GM21786 (cell line): ENCODE measurements around the gene LRRC19.

Experiments used
- ATAC-seq: cut with Tn5 transposase; IDR thresholded peaks from one replicate; pipeline ENCODE4 v1.9.1; 2021; ENCODE audit not compliant: unreplicated experiment

LRRC19 gene, protein sequence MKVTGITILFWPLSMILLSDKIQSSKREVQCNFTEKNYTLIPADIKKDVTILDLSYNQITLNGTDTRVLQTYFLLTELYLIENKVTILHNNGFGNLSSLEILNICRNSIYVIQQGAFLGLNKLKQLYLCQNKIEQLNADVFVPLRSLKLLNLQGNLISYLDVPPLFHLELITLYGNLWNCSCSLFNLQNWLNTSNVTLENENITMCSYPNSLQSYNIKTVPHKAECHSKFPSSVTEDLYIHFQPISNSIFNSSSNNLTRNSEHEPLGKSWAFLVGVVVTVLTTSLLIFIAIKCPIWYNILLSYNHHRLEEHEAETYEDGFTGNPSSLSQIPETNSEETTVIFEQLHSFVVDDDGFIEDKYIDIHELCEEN

DNA sequence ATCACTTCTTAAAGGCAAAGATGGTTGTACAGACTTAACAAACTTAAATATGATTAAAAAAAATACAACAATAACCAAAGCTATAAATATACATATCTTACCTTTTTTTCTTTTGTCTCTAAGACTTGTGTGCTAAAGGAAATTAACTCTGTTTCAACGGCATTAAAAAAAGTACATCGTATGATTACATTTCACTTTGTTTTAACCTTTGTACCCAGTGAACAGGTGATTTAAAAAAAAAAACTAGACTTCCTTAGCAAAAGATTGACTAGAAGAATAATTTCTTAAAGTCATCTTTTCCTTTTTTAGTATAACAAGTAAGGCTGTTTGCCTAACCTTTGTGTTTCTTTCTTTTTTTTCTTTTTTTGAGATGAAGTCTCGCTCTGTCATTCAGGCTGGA lies at the start of gene LRRC19:
TSS of gene LRRC19 (minus strand) at position 182 of the 400 bp plus-strand sequence. CDS start 5,978 bp downstream, outside the sequence.
- ATAC-seq = no peak

DNA sequence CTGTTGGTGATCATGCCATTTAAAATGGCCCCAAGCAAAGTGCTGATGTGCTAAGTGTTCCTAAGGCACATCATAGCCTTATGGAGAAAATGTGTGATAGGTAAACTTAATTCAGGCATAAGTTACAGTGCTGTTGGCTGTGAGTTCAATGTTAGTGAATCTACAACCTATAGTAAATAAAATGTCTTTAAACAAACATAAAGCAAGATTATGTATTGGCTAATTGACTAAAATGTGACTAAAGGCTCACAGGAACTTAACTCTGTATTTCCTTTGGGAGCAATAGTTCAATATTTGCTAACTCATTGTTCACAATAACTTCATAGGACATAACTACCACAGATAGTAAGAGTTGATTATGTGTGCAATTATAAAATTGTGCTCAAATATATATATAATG lies 49.4 kb upstream of the LRRC19 start:
- no peak for ATAC-seq

DNA sequence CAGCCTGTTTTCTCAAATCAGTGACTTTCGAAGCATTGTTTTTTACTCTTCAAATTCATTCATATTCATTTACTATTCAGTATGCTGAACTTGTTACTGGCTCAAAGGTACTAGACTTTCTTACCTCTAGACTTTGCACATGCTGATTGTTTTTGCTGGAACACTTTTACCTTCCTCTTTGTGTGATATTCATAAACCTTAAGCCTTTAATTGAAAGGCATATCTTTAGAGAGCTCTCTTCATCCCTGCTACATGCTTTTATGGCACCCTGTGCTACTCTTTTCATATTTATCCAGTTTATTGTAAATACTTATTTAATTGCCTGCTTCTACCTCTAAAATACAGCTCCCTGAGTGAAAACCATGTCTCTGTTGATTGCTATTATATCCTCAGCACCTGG lies 48.7 kb upstream of the LRRC19 start:
- ATAC-seq = no peak

DNA sequence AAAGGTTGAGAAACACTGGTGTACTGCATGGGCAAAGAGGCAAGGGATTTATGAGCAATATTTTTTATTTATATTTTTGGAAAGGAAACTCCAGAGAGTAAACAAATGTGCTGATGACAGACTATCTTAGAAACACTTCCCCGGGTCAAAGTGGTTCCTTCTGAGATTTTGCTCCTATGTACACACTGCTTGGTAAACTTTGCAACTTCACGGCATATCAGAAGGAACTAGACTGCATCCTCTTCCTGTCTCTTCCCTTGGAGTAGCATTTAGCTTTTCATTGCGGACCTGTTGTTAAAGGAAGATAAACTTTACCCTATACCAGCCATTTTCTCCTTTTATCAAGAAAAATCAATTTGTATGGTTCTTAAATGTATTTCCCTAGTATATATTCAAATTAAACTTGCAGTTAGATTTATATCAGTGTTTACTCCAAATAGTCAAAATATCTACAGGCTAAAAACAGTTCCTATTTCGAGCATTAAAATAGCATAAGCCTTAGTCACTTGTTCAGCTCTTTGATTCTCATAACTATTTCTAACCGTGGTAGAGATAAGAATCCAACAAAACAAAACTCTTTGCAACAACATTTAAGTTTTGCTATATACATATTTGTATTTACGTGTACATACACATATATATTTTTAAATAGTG lies 48.0 kb upstream of the LRRC19 start:
- ATAC-seq = no peak

DNA sequence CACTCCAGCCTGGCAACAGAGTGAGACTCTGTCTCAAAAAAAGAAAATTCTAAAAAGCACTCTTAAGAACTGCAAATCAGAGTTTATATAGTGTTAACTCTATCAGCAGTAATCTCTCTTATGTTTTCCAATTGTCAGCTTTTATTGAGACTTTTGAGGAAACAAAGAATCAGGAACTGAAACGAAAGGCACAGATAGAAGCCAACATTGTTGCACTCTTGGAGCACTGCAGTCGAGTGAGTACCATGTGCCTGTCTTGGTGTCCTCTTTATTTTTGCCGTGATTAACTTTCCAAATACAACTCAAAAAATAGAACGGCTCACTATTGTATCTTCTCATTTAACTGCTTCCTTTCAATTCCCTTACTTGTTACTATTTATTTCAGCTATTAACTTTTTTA lies 41.7 kb upstream of the LRRC19 start:
- ATAC-seq = no peak

DNA sequence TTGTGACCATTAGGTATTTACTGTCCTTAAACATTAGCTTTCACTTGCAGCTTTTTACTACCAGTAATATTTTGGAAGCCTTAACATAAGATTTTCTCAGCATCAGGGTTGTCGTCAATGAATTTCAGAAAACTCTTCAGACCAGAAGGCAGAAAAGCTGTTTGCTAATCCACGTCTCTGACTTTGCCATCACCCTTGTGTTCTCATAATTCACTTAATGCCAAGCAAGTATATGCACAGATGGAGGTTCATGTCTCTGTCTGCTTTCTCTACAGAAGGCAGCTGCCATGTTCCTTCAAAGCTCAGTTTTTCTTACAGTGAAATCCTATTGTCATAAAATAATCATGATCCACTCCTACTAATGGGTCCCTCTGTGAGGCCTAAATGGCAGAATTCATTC lies 37.7 kb upstream of the LRRC19 start:
- no peak for ATAC-seq

DNA sequence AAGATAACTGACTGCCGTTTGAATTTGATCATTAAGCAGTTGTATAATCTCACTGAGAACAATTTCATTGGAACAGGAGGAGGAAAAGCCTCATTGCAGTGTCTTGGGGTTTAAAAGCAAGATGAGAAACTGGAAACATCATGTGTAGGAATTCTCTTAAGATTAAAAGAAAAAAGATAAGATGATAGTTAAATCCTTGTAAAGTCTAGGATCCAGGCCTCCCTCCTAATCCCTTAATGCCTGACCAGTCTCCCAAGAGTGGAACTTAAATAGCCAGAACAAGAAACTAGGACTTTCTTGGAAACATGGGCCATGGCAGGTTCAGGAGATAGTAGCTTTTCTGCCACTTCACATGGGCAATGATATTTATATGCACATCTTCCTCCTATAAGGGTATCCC lies 37.0 kb upstream of the LRRC19 start:
- ATAC-seq = no peak

DNA sequence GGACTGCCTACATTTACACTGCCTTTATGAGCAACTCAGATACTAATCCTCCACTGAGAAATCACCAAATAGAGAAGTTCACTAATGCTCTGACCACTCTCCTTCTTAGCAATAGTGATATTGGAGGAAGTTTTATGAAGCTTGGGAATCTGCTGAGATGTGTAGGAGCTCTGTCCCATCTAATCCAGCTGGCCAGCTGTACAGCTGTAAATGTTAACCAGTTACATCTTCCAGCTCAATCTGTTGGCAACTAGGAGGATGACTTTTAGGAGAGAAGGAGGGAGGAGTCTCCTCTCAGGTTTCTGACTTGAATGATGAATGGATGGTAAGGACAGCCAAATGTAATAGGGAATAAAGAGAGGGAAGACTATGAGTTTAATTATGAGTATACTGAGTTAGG lies 36.3 kb upstream of the LRRC19 start:
- no peak for ATAC-seq

DNA sequence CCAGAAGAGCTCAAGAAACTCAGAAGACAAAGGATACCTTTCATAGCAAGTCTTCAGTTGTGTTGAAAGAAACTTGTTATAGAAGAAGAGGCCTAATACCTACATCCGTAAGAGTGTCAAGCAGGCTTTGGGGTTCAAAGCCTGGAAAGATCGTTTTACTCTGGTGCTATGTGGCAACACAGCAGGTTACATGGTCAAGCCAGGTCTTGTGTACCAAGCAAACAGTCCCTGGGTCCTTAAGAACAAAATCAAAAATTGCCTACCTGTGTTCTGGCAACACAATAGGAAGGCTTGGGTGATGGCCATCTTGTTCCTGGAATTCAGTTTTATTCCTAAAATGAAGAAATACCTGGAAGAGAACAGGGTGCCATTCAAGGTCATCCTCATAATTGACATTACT lies 32.0 kb upstream of the LRRC19 start:
- no peak for ATAC-seq

DNA sequence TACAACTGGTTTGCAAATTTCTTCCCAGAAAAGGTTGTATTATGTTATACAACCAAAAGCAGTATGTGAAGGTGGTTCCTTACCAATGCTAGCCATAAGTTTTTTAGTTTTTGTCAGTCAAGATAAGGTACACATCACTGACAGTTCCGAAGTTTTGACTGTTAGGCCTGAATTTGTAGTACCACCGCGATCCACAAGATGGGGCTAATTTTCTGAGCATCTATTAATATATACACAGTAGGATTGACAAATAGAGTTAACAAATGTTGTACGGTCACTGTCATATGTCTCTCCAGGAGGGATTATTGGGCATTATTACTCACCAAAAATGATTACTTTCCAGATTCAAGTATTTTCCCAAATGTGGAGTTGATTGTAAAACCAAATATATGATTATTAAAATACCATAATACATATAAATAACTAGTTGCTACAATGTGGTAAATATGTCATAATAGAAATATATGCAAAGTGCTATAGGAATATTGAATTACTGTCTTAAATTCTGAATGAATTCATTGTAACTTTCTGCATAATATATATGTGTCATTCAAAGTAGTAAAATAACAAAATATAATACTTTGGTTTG lies 28.4 kb upstream of the LRRC19 start:
- peak; percentile 81 for ATAC-seq

DNA sequence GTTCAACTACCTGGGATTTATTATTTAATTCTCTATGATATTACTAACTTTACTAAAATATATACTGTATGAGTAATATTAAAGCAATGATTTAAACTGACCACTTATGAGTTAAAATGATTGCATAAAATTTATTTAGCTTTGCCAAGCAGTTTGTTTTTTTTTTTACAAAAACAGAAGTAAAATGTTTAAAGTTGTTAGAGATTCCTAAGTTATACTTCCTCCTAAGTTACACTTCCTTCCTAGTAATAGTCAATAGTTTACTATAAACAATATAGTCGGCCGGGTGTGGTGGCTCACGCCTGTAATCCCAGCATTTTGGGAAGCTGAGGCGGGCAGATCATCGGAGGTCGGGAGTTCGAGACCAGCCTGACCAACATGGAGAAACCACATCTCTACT lies 23.7 kb upstream of the LRRC19 start:
- no peak for ATAC-seq

DNA sequence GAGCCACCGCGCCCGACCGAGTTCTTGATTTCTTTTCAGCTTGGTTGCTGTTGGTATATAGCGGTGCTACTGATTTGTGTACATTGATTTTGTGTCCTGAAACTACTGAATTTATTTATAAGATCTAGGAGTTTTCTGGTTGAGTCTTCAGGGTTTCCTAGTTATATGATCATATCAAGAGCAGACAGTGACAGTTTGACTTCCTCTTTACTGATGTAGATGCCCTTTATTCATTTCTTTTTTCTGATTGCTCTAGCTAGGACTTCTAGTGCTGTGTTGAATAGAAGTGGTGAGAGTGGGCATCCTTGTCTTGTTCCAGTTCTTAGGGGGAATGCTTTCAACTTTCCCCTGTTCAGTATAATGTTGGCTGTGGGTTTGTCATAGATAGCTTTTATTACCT lies 17.4 kb upstream of the LRRC19 start:
- ATAC-seq = no peak

DNA sequence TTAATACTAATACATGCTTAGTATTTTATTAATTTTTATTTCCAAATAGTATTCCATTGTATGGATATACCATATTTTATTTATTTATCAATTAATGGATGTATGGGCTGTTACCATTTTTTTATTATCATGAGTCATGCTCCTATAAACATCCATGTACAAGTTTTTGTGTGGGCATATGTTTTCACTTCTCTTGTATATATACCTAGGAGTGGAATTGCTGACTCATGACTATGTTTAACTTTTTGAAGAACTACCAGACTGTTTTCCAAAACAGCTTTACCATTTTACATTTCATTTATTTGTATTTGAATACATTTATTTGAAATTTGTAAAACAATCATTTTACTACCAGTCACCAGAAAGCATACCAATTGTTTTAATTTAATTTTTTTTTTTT lies 14.1 kb upstream of the LRRC19 start:
- no peak for ATAC-seq

DNA sequence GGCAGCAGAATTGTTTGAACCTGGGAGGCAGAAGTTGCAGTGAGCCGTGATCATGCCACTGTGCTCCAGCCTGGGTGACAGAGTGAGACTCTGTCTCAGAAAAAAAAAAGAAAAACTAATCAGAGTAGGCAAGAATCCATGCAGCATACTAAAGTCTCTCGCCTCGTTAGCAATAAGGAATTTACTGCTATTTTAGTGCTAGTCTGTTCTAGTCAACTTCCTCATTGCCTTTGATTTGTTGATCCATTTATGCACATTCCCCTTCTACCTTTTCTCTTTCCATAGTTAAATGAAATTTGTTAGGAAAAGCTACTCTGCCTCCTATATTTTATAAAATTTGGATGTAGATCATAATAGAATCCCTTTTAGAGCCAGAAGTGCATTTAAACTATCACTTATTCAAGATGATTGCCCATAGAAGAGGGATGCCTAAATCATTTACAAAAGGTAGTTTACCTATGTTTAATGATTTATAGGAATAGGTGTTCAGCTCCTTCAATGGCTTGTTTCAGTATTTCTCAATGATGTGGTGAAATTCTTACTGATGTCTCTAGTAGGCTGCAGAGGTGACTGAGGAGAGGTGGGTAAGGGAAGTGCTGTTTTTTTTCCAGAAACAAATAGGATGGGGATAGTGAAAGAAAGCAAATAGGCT lies 1.9 kb downstream of the LRRC19 start:
- ATAC-seq = no peak

DNA sequence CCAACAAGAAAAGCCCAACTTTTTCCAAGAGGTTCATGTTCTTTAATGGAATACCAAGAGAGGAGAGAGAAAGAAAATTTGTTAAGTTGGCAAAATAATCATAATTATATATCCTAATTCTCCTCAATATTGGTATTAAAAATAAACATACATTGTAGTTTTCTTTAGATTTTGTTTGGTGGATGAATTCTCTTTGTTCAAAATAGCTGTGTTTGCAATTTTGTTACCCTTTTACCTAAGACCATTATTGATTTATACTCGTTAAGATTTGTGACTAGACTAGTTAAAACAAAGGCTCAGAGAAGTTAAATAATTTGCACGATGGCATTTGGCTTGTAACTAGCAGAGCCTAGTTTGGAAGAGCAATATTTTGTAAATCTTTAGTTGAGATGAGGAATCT lies 9.7 kb downstream of the LRRC19 start:
- ATAC-seq = no peak

DNA sequence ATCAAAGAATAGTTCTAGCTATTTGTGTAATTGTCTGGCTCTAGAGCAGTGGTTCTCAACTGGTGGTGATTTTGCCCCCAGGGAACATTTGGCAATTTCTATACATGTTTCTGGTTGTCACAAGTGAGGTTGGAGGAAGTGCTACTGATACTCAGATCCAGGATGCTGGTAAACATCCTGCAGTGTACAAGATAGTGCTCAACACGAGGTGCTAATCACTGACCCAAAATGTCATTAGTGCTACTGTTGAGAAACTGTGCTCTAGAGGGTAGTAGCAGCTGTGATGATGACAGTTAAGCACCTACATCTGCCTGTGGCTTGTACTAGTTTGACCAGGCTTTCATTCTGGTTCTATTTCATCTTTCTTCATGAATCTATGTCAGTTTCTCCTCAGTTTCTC lies 22.1 kb downstream of the LRRC19 start:
- peak; percentile 93 for ATAC-seq

DNA sequence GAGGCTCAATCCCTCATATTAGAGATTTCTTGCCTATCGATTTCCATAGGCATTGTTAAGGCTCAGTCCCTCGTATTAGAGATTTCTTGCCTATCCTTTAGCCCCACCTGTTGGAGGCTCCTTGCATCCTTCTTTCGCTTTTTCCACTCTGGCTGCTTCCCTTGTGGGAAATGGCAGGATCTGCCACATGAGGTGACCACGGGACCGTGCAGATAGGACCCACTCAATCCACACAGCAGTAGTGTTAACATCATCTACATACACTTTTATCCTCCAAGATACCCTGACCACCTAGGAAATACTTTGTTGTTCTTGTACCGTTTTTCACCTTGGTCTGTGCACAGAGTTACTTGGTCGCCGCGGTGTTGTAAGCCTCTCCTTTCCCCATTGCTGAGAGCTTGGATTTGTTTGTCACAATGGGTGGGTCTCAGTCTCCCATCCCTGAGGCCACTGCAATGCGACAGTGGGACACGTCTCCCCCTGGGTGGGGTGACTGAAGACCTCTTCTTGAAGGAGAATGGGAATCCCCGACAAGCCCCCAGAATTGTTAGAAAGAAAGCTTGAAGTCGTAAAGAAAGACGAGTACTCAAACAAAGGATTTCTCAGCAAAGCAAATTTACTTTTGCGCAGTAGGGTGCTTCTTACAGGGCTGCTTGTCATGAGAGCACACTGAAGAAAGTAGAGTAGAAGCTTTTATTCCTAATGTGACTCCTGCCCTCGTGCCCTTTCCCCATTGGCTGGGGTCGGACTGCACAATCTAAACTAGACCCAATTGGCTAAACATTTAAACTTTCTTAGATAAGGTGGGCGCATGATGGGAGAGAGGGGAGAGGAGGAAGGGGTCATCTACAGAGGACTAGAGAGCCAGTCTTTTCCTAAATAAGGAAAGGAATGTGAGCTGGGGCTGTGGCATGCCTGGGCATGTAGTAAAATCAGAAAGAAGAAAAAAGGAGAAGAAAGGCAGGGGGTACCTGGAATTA lies 29.5 kb downstream of the LRRC19 start:
- no peak for ATAC-seq

DNA sequence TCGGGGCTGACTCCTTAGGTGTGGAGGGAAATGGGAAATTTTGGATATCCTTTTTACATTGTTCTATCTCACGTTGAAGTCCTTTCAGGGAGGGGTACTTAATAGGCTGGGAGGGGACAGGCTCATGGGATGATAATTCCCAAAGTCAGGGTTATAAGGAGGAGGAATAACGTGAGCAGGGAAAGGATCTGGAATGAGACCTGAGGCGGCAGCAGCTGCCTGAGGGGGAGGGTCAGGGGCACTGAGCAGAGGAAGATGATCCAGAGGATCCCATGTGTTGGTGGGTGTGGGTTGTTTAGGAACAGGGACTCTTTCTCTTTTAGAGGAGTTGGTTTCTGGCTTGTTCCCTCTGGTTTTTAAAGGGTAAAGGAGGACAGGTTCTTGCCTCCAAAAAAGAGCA lies 30.5 kb downstream of the LRRC19 start:
- no peak for ATAC-seq

DNA sequence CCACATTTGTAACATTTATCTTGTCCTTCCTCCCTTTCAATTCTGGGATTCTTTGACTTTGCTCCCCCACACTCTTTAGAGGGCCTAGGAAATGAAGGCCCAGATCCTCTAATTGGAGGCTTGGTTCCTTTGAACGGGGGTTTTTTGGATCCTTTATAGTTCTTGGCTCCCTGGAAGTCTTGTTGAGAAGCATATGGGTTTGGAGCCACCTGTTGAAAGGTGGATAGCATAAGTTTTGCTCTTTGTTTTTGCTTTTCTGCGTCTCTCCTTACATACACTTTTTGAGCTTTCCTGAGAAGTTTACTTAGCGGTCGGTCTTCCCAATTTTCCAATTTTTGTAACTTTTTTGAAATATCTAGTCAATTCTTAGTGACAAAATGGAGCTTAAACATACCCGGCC lies 31.5 kb downstream of the LRRC19 start:
- no peak for ATAC-seq

DNA sequence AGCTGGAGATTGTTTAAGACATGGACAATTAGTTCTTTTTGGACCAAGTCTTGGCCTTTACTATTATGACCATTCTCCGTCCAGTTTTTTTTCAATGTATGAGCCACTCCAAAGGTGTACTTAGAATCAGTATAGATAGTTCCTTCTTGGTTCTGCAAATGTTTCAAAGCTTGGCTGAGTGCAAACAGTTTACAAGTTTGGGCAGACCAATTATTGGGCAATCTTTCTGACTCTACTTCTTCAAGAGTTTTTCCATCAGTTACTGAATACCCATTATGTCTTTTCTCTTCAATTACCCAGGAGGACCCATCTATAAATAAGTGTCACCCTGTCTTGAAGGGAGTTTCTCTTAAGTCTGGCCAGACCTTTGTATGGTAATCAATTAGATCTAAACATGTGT lies 33.8 kb downstream of the LRRC19 start:
- no peak for ATAC-seq

DNA sequence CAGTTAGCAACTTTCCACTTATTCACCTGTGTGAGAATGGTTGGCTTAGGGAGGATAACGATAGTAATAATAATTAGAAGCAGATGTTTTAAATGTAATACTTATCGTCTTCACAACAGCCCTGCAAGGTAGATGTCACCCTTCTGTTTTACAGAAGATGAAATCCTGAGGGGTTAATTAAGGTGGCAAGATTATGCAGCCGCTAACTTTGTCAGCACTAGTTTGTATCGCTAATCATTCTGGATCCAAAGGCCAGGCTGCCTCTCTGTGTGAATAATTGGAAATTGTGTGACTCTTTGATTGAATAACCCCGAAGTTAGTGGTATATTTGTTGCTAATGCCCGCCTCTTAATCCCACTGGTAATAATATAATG lies 48.6 kb downstream of the LRRC19 start:
- no peak for ATAC-seq
